Skeletal muscle tissue (tissue), 2 donors: ENCODE measurements around the gene FAM118B. TPM values are rescaled to one million over a fixed set of nuclear protein-coding genes. Genes with fewer than 3 reads are reported as not detected.

Experiments
- small RNA-seq: library from RNA; depleted of rRNA; stranded (forward); fragments of <200 nt; gene quantifications from one replicate; pipeline ENCODE3, GENCODE V24; 2014
- total RNA-seq: library from RNA; depleted of rRNA; stranded (reverse); fragments of >200 nt; gene quantifications from one replicate; pipeline ENCODE4 v1.2.3, GENCODE V29; 2014

Gene FAM118B
- total RNA-seq, 1 donor from 2014 or later: 14.1 TPM

Small RNA genes lying within 50 kb of the gene (small RNA-seq; reads per million reads assigned to genes)
- gene AP001893.2 (not detected), gene RN7SL351P (not detected), gene RNU4-86P (not detected)

Other genes with a start within 250 kb of the FAM118B start
- 28.7 TPM for gene CDON, start 148.9 kb upstream of the FAM118B start, total RNA-seq
- gene RPUSD4, start 132 bp upstream of the FAM118B start, total RNA-seq: 57.9 TPM
- 20.9 TPM for gene SRPRA, start 57.1 kb downstream of the FAM118B start, total RNA-seq
- 12.5 TPM for gene FOXRED1, start 57.4 kb downstream of the FAM118B start, total RNA-seq
- gene TIRAP, start 71.3 kb downstream of the FAM118B start, total RNA-seq: 3.1 TPM
- gene DCPS, start 92.3 kb downstream of the FAM118B start, total RNA-seq: 8.4 TPM
- gene ST3GAL4, start 143.9 kb downstream of the FAM118B start, total RNA-seq: 20.9 TPM